Activated naive CD8-positive, alpha-beta T cell (primary cell): ENCODE measurements around the gene HP.
"Not testable (repeated sequence)": the region's sequence is repeated elsewhere in the genome, so short reads cannot be mapped to it uniquely, and the experiment has no call there.

Source experiments
- H3K27ac Mint-ChIP-seq: one replicate; pipeline ENCODE4 v1.8.0; 2021; ENCODE audit warnings: mixed read lengths
- H3K27me3 Mint-ChIP-seq: one replicate; pipeline ENCODE4 v1.8.0; 2021; ENCODE audit warnings: mixed read lengths
- H3K36me3 Mint-ChIP-seq: one replicate; pipeline ENCODE4 v1.8.0; 2021; ENCODE audit warnings: mixed read lengths
- H3K4me1 Mint-ChIP-seq: one replicate; pipeline ENCODE4 v1.8.0; 2021; ENCODE audit warnings: low read depth, mixed read lengths
- H3K4me3 Mint-ChIP-seq: one replicate; pipeline ENCODE4 v1.8.0; 2021; ENCODE audit warnings: mild to moderate bottlenecking, mixed read lengths
- H3K9me3 Mint-ChIP-seq: one replicate; pipeline ENCODE4 v1.8.0; 2021; ENCODE audit warnings: low read depth, mixed read lengths

Gene HP

GRCh38 chr16:72057313-72057712, 3.0 kb downstream of the HP start:
- not testable (repeated sequence) for H3K9me3 Mint-ChIP-seq, H3K27me3 Mint-ChIP-seq, H3K27ac Mint-ChIP-seq, H3K36me3 Mint-ChIP-seq, H3K4me1 Mint-ChIP-seq, H3K4me3 Mint-ChIP-seq

- H3K27ac Mint-ChIP-seq, H3K9me3 Mint-ChIP-seq, H3K36me3 Mint-ChIP-seq: not testable (repeated sequence)
These were observed 4.8 kb downstream of the HP start for GRCh38 chr16:72059060-72059459.

GRCh38 chr16:72060405-72060804, 6.1 kb downstream of the HP start:
- Mint-ChIP-seq H3K4me3 (no peak overlapping the region), H3K27me3 (no peaks in the 10 kb centered on the region), H3K4me1 (no peaks in the 10 kb centered on the region), H3K27ac (no peak overlapping the region), H3K9me3 (no peaks in the 10 kb centered on the region), H3K36me3 (peaks cover 6% of the 10 kb centered on the region)

More at GRCh38 chr16:72059060-72059459, 4.8 kb downstream of the HP start:
- not testable (repeated sequence) for H3K4me3 Mint-ChIP-seq, H3K4me1 Mint-ChIP-seq, H3K27me3 Mint-ChIP-seq

GRCh38 chr16:72061564-72061963, 7.3 kb downstream of the HP start:
- H3K4me1 Mint-ChIP-seq: no peaks in the 10 kb centered on the region
- H3K9me3 Mint-ChIP-seq: no peaks in the 10 kb centered on the region
- no peak overlapping the region for H3K4me3 Mint-ChIP-seq
- H3K27me3 Mint-ChIP-seq: no peaks in the 10 kb centered on the region
- no peak overlapping the region for H3K27ac Mint-ChIP-seq
- H3K36me3 Mint-ChIP-seq: peaks cover 3% of the 10 kb centered on the region

DNA sequence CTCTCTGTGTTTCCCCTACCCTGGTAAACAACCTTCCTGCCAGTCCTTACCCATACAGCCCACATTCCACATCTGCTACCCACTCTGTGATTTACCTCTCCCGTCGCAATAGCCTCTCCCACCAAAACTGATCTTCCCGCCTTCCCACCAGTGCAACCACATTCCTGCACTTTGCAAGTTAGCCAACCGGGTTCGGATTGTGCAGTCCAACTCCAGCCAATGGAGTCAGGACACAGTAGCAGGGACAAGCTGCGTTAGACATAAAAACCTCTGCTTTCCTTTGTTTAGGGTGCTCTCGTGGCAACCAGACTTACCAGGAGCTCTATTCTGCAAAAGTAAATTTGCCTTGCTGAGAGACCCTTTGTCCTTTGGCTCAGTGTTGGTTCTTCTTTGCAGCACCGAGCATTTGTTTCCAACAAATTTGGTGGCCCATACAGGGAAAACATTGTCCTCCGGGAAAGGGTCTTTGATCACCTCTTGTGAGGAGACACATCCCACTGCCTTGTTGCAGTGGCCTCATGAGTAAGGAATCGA, 10.1 kb downstream of the HP start:
- no peak overlapping the region for H3K4me3 Mint-ChIP-seq
- no peaks in the 10 kb centered on the region for H3K4me1 Mint-ChIP-seq
- H3K27ac Mint-ChIP-seq: no peak overlapping the region
- H3K9me3 Mint-ChIP-seq: no peaks in the 10 kb centered on the region
- peaks cover 3% of the 10 kb centered on the region for H3K36me3 Mint-ChIP-seq
- no peaks in the 10 kb centered on the region for H3K27me3 Mint-ChIP-seq

GRCh38 chr16:72066747-72067146, 12.4 kb downstream of the HP start:
- no peak overlapping the region for H3K4me3 Mint-ChIP-seq
- no peak overlapping the region for H3K27ac Mint-ChIP-seq
- peaks cover 3% of the 10 kb centered on the region for H3K36me3 Mint-ChIP-seq
- no peaks in the 10 kb centered on the region for H3K4me1 Mint-ChIP-seq
- no peaks in the 10 kb centered on the region for H3K27me3 Mint-ChIP-seq
- no peaks in the 10 kb centered on the region for H3K9me3 Mint-ChIP-seq

DNA sequence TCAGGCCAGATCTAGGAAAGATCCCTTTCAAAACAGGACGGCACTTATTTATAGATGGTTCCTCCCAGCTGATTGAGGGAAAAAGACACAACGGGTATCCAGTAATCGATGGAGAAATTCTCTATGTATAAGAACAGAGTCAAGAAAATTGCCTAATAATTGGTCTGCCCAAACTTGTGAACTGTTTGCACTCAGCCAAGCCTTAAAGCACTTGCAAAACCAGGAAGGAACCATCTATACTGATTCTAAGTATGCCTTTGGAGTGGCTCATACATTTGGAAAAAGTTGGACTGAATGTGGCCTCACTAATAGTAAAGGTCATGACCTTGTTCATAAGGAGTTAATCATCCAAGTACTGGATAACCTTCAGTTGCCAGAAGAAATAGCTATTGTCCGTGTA, 14.6 kb downstream of the HP start:
- no peak overlapping the region for H3K4me3 Mint-ChIP-seq
- no peaks in the 10 kb centered on the region for H3K9me3 Mint-ChIP-seq
- H3K27me3 Mint-ChIP-seq: no peaks in the 10 kb centered on the region
- no peak overlapping the region for H3K27ac Mint-ChIP-seq
- peaks cover 3% of the 10 kb centered on the region for H3K36me3 Mint-ChIP-seq
- H3K4me1 Mint-ChIP-seq: no peaks in the 10 kb centered on the region

DNA sequence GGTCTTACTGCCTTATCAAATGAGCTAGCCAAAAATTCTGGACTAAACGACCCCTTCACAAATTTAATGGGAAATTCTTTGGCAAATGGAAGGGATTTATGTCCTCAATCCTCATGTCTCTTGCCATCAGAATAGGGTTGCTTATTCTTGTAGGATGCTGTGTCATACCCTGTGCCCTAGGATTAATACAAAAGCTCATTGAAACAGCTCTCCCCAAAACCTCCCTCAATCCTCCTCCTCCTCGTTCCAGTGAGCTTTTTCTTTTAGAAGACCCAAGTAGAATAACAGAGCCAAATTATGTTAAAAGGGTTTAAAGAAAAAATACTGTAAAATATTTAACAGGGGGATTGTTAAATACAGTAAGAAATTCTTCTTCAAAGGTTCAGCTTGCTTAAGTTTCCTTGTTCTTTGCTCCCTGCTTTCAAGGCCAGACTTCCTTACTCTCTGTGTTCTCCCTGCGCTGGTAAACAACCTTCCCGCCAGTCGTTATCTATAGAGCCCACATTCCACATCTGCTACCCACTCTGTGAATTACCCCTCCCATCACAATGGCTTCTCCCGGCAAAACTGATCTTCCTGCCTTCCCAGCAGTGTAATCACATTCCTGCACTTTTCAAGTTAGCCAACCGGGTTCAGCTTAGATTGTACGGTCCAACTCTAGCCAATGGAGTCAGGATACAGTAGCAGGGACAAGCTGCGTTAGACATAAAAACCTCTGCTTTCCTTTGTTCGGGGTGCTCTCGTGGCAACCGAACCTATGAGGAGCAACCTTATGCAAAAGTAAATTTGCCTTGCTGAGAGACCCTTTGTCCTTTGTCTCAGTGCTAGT, 18.4 kb downstream of the HP start:
- H3K4me1 Mint-ChIP-seq: no peaks in the 10 kb centered on the region
- H3K27me3 Mint-ChIP-seq: no peaks in the 10 kb centered on the region
- H3K4me3 Mint-ChIP-seq: no peak overlapping the region
- no peaks in the 10 kb centered on the region for H3K36me3 Mint-ChIP-seq
- H3K27ac Mint-ChIP-seq: no peak overlapping the region
- H3K9me3 Mint-ChIP-seq: no peaks in the 10 kb centered on the region

- H3K27ac Mint-ChIP-seq: no peak overlapping the region
- H3K4me3 Mint-ChIP-seq: no peak overlapping the region
- no peaks in the 10 kb centered on the region for H3K9me3 Mint-ChIP-seq
- no peaks in the 10 kb centered on the region for H3K36me3 Mint-ChIP-seq
- no peaks in the 10 kb centered on the region for H3K4me1 Mint-ChIP-seq
- no peaks in the 10 kb centered on the region for H3K27me3 Mint-ChIP-seq
These were observed 19.4 kb downstream of the HP start for GRCh38 chr16:72073560-72074230.

DNA sequence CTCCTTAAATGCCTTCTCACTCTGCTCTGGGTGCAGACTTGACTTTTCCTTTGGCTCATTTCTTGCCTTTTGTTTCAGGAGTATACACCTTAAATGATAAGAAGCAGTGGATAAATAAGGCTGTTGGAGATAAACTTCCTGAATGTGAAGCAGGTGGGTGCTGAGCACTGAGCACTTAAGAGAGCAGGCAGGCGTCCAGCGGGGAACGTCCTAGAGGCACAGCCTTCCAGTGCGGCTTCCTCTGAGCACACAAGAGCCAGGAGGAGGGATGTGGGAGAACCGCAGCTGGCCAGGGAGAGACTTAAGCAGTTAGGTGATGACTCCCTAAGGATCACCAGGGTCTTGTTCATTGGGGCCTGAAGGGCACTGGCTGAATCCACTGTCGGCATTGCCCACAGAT, 20.8 kb downstream of the HP start:
- not testable (repeated sequence) for H3K4me3 Mint-ChIP-seq, H3K27me3 Mint-ChIP-seq, H3K27ac Mint-ChIP-seq, H3K9me3 Mint-ChIP-seq, H3K4me1 Mint-ChIP-seq, H3K36me3 Mint-ChIP-seq

GRCh38 chr16:72076991-72077706, 22.8 kb downstream of the HP start:
- not testable (repeated sequence) for H3K4me3 Mint-ChIP-seq, H3K9me3 Mint-ChIP-seq, H3K4me1 Mint-ChIP-seq, H3K27me3 Mint-ChIP-seq, H3K36me3 Mint-ChIP-seq, H3K27ac Mint-ChIP-seq

- Mint-ChIP-seq H3K36me3 (peaks cover 21% of the 10 kb centered on the region), H3K4me3 (no peak overlapping the region), H3K9me3 (peaks cover 3% of the 10 kb centered on the region), H3K27me3 (no peaks in the 10 kb centered on the region), H3K27ac (no peak overlapping the region), H3K4me1 (no peaks in the 10 kb centered on the region)
These were observed 29.6 kb downstream of the HP start for GRCh38 chr16:72083778-72084404.

GRCh38 chr16:72084445-72084844, 30.1 kb downstream of the HP start:
- no peaks in the 10 kb centered on the region for H3K27me3 Mint-ChIP-seq
- H3K4me3 Mint-ChIP-seq: no peak overlapping the region
- H3K36me3 Mint-ChIP-seq: peaks cover 21% of the 10 kb centered on the region
- H3K27ac Mint-ChIP-seq: no peak overlapping the region
- H3K9me3 Mint-ChIP-seq: peaks cover 3% of the 10 kb centered on the region
- H3K4me1 Mint-ChIP-seq: no peaks in the 10 kb centered on the region

GRCh38 chr16:72085002-72085401, 30.7 kb downstream of the HP start:
- Mint-ChIP-seq H3K27ac (no peak overlapping the region), H3K9me3 (peaks cover 3% of the 10 kb centered on the region), H3K27me3 (no peaks in the 10 kb centered on the region), H3K4me3 (no peak overlapping the region), H3K4me1 (no peaks in the 10 kb centered on the region), H3K36me3 (peaks cover 21% of the 10 kb centered on the region)

GRCh38 chr16:72091217-72091616, 36.9 kb downstream of the HP start:
- H3K27ac Mint-ChIP-seq: peak overlapping the region; percentile 41
- peak overlapping the region; percentile 97 for H3K4me3 Mint-ChIP-seq
- peaks cover 39% of the 10 kb centered on the region for H3K4me1 Mint-ChIP-seq
- H3K36me3 Mint-ChIP-seq: peaks cover 3% of the 10 kb centered on the region
- H3K9me3 Mint-ChIP-seq: no peaks in the 10 kb centered on the region
- no peaks in the 10 kb centered on the region for H3K27me3 Mint-ChIP-seq
